HepG2 (cell line): ENCODE data around the gene ABHD12. TPM values are rescaled to one million over a fixed set of nuclear protein-coding genes. Genes with fewer than 3 reads are reported as not detected.

ENCODE experiments used
- EP300 ChIP-seq, 3 experiments: sonication (generic) in 1 of 3; formaldehyde crosslinking in 1 of 3; IDR thresholded peaks; 2 replicates each; pipeline versions ENCODE4 v1.5.1 to v1.6.1; 2011 to 2020; ENCODE audit warnings: low read depth in 2 of 3, low read length in 2 of 3, borderline replicate concordance in 1 of 3, improper control_type of control experiment in 1 of 3, mild to moderate bottlenecking in 1 of 3, missing genetic modification reagents in 1 of 3, moderate library complexity in 1 of 3
- KDM2A ChIP-seq: sonication (generic); formaldehyde crosslinking; IDR thresholded peaks from 2 replicates; pipeline ENCODE4 v1.4.0; 2020; ENCODE audit warnings: low read depth, missing genetic modification reagents, borderline replicate concordance
- MBNL3 ChIP-seq: fragments of 250-450 bp; sonication (Bioruptor Pico); conservative IDR thresholded peaks from 2 replicates; pipeline ENCODE4 v1.8.0; 2022; ENCODE audit warnings: mild to moderate bottlenecking, inconsistent platforms
- ZNF138 ChIP-seq: sonication (generic); formaldehyde crosslinking; IDR thresholded peaks from 2 replicates; pipeline ENCODE4 v1.5.0; 2020; ENCODE audit warnings: mild to moderate bottlenecking, low read depth, missing genetic modification reagents
- ZNF24 ChIP-seq: fragments of 450-650 bp; IDR thresholded peaks from 2 replicates; pipeline ENCODE4 v1.6.1; 2017; ENCODE audit warnings: antibody characterized with exemption, mild to moderate bottlenecking
- ZNF280B ChIP-seq: sonication (generic); formaldehyde crosslinking; IDR thresholded peaks from 2 replicates; pipeline ENCODE4 v1.5.0; 2020; ENCODE audit warnings: missing genetic modification reagents, mild to moderate bottlenecking, borderline replicate concordance
- ZNF282 ChIP-seq: fragments of 450-650 bp; IDR thresholded peaks from 2 replicates; pipeline ENCODE4 v1.6.1; 2018; ENCODE audit not compliant: partially characterized antibody
- ZNF44 ChIP-seq: sonication (generic); formaldehyde crosslinking; IDR thresholded peaks from 2 replicates; pipeline ENCODE4 v1.5.1; 2020; ENCODE audit warnings: mild to moderate bottlenecking, missing genetic modification reagents
- polyA plus RNA-seq, 8 experiments: library from polyadenylated mRNA; depleted of rRNA in 3 of 8; stranded (reverse) in 7 of 8; unstranded in 1 of 8; fragments of >200 nt; fragmentation: Illumina TruSeq in 4 of 8; extraction: Trizol in 4 of 8; gene quantifications; 2 replicates each; pipeline versions ENCODE4 v1.2.1 to v1.2.3, GENCODE V29; 2011 to 2016; ENCODE audit warnings: low read depth in 4 of 8, missing spikeins in 1 of 8, mixed read lengths in 1 of 8; ENCODE audit not compliant: insufficient read depth in 1 of 8
- total RNA-seq, 5 experiments: library from RNA; depleted of rRNA; stranded (reverse); fragments of >200 nt; fragmentation: Illumina TruSeq; extraction: Trizol; gene quantifications; 2 replicates each; pipeline ENCODE4 v1.2.3, GENCODE V29; 2016; ENCODE audit warnings: low read depth in 1 of 5

The ABHD12 gene
- total and polyA plus RNA-seq, 2 of the 13 experiments (the other 11 are each of a cell fraction or from before 2014, with no cell fraction given) = 23.5 to 72.1 TPM

GRCh38 chr20:25338112-25339023, 52.3 kb downstream of the ABHD12 start (continued):
- TF ChIP-seq MBNL3 (CRISPR knock-in tag) (peak; percentile 80; the same call in 1 of the 2 replicates), EP300 (IDR thresholded peaks at IDR 0.05; ENCODE audit: low read depth in 2 of 2, low read length in 2 of 2) (peak in 1 of 2 experiments; percentile 89; a peak in 2 of 4 replicates), EP300 (CRISPR knock-in tag; IDR thresholded peaks at IDR 0.05; ENCODE audit: borderline replicate concordance) (peak; percentile 85; the same call in 1 of the 2 replicates), KDM2A (peak; percentile 69; the same call in 1 of the 2 replicates), ZNF282 (no peak), ZNF24 (peak; percentile 53; the same call in 1 of the 2 replicates), ZNF280B (peak; percentile 95), ZNF44 (CRISPR knock-in tag) (peak; percentile 96), ZNF138 (CRISPR knock-in tag) (no peak)
